Pulmonary artery endothelial cell (primary cell): ENCODE data around the gene IFITM5. TPM values are rescaled to one million over a fixed set of nuclear protein-coding genes. Genes with fewer than 3 reads are reported as not detected.
A peak's percentile ranks its signal among the peaks of the same experiment; 100 is the strongest.
"Not testable (repeated sequence)": the region's sequence is repeated elsewhere in the genome, so short reads cannot be mapped to it uniquely, and the experiment has no call there.

Source experiments
- DNase-seq: peaks from one replicate; pipeline ENCODE4 v3.0.0-alpha.2; 2011; ENCODE audit warnings: low read depth, low spot score
- total RNA-seq: library from RNA; depleted of rRNA; stranded (reverse); fragments of >200 nt; gene quantifications from 2 replicates; pipeline ENCODE4 v1.2.3, GENCODE V29; 2014

Gene IFITM5
- total RNA-seq, 1 donor from 2014 or later: not detected

DNA sequence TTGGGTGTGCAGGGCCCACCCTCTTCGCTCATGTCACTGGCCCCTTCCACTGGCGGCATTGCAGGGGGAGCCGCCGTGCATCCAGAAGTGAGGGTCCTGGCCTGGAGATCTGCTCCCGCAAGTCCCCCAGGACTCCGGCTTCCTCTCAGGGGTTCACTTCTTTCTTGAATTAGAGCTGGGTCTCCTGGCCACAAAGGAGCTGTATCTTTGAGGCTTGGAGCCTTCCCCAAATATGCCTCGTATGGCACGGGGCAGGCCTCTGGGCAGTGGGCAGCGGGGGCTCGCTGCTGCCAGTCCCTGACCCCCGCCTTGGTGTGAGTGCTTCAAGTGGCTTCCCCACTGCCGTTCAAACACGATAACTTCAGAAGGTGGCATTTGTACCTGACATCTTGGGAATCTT is 28.7 kb upstream of the IFITM5 start:
- DNase-seq: no peak

DNA sequence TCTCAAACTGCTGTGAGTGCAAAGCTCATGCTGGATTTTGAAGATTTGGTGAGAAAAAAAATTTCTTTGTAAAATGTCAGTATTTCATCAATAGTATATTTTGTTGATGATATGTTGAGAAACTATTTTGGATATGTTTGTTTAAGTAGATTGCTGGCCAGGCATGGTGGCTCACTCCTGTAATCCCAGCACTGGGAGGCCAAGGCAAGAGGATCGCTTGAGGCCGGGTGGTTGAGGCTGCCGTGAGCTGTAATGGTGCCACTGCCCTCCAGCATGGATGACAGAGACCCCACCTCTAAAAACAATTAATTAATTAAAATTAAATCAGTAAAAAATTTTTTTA is 28.2 kb upstream of the IFITM5 start:
- no peak for DNase-seq

DNA sequence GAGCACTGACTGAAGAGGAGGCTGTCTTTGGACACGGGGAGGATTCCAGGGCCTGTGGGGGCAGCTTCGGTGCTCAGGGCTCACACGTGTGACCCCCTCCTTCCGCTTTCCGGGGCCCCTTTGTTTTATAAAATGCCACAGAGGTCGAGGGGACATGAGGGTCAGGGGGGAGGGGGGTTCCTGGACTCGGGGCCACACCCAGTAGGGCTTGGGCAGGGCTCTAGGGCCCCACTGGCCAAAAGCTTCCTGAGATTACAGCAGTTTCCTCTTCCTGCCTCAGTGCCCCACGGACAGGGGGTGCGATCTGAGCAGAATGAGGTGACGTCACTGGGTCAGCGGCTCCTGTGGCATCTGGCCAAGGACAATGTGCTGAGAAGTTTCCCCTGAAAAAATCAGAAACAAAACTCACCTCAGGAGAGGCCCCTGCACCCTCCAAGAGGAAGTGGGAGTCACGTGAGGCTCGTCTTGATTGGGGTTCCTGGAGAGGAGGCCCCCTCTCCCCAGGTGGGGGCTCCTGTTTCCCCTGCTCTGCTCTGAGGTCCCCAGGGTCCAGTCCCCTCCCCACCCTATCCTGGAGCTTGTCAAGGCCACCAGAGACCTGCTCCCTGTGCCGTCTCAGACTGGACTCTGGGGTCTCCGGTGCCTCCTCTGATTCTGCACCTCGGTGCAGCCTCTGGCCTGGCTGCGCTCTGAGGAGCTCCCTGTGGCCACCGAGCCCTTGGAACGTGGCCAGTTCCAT is 27.7 kb upstream of the IFITM5 start:
- DNase-seq: peak; percentile 60

DNA sequence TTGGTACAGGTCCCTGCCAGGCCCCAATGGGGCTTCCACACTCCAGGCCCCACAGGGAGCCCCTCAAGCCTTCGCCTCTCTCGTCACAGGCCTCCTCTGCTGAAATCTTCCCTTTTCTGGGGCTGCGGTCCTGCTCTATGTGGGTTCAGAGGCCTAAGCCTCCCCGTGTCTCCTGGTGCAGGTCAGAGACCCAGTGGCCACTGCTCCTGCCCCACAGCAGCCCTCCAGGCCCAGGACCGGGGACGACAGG is 27.2 kb upstream of the IFITM5 start:
- DNase-seq: no peak

DNA sequence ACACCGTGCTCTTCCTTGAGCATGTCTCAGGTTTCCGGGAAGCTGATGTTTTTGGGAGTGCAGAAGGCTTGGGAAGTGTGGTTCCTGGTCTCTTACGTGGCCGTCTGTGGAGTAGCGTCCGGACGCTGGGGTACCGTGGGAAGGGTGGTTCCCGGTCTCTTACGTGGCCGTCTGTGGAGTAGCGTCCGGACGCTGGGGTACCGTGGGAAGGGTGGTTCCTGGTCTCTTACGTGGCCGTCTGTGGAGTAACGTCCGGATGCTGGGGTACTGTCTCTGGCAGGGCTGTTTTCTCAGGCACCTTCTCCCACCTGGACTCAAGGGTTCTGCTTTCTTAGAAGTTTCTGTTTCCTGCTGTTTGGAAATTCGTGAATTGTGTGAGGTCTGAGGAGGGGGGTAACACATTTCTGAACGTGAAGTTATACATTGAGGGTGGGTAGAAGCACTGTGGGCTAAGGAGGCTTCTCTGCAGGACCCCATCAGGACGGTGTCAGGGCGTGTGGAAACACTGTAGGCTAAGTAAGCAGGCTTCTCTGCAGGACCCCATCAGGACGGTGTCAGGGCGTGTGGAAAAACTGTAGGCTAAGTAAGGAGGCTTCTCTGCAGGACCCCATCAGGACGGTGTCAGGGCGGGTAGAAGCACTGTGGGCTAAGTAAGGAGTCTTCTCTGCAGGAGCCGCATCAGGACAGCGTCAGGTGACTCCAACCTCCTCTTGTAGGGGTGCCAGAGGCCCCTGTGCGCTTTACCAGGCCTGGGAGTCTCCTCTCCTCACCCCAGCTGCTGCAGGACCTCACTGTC is 26.7 kb upstream of the IFITM5 start:
- no peak for DNase-seq

DNA sequence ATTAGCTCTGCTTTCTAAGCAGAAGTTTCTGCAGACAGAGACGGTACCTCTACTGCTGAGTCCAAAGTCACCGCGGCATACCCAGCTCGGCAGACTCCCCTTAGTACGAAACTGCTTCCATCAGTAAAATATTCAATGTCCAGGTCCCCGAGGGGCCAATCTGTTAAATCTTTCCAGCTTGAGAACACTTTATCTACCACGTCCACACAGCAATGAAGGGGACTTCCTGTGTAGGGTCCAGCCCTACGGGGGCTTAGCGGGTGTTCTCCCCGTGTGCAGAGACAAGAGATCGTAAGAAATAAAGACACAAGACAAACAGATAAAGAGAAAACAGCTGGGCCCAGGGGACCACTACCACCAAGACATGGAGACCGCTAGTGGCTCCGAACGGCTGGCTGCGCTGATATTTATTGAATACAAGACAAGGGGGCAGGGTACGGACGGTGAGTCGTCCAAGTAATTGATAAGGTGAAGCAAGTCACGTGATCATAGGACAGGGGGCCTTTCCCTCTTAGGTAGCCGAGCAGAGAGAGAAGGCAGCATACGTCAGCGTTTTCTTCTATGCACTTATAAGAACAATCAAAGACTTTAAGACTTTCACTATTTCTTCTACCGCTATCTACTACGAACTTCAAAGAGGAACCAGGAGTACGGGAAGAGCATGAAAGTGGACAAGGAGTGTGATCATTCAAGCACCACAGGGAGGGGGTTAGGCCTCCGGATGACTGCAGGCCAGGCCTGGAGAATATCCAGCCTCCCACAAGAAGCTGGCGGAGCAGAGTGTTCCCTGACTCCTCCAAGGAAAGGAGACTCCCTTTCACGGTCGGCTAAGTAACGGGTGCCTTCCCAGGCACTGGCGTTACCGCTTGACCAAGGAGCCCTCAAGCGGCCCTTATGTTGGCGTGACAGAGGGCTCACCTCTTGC is 25.5 kb upstream of the IFITM5 start:
- not testable (repeated sequence) for DNase-seq

DNA sequence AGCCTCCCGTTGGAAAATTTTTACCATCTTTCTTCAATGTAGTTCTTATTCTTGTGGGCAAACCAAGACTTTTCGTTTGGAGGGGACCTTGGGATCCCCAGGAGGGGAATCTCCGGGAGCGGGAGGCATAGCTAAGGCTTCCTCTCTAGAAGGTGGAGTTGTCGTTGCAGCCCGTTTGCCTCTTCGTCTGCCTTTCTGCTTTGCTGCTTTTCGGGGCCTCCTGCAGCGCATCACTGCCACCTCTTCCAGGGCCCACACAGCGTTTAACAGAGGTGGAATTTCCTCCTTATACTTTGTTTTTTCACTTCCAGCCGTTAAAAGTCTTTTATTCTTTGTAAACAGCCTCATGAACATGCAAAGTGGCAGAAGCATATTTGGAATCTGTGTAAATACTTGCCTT is 24.8 kb upstream of the IFITM5 start:
- no peak for DNase-seq

DNA sequence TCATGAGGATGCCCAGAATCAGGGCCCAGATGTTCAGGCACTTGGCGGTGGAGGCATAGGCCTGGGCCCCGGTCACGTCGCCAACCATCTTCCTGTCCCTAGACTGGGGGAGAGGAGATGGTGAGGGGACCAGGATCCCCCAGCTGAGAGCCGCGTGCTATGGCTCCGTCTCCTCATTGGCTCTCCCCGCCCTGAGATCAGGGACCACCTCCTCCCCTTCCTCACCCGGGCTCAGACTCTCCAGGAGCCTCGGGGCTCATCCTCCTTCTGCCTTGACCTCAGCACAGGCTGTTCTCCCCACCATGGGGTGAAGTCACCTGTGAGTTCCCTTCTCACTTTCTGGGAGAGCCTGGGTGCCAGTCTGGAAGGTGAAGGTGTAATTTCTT is 20.6 kb upstream of the IFITM5 start:
- DNase-seq: not testable (repeated sequence)

DNA sequence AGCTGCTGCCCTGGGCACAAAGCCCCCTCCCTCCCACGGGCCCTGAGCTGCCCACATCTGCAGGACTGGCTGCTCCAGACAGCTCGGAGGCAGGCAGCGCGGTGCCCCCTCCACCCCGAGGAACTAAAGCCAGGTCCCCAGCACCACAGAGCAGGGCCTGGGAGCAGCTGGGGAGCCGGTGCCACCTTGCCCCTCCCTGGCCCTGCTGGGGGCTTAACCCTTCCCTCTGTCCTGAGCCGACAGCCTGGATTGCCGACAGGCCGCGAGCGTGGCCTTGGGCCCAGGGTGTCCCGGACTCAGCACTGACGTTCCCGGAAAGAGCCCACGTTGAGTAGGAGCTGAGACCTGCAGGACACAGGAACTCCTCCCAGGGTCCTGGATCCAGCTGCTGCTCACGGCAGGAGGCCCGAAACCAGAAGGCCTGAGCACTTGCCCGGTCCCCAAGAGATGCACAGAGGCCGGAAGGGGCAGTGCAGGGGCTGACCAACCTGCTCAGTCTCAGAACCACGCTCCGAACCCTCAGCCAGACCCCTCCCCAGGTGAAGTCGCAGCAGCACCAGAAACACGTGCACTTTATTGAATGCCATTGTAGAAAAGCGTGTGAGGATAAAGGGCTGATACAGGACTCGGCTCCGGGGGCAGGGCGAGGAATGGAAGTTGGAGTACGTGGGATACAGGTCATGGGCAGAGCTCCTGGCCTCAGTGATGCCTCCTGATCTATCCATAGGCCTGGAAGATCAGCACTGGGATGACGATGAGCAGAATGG is 20.0 kb upstream of the IFITM5 start:
- not testable (repeated sequence) for DNase-seq

DNA sequence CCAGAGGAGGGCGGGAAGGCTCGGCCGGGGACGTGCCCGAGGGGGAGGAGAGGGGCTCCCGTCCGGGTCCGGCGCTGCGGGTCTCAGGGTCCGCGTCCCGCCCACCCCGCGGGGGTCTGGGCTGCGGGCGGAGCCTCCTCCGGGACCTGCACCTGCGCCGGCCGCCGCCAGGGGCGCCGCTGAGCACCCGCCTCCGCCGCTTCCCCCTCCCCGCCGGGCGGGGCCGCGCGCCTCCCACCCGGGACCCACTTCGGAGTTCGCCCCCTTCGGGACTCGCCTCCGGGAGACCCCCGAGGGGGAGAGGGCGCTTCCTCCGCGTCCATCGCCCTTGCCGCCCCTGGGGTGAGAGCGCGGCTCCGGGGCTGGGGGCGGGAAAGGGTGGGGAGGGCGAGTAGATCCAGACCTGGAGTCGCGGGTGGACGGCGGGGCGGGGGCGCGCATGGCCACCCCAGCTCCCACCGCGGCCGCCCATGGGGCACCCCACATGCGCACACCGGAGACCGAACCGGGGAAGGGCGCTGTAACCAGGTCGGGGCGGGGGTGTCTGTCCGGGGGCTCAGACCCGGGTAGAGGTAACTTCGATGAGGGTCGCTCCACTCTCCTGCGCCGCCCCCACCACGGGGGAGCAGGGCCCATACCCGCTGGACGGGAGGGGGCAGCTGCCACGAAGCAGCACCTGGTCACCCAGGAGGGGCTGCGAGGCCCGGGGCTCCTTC is 19.2 kb upstream of the IFITM5 start:
- DNase-seq: not testable (repeated sequence)

DNA sequence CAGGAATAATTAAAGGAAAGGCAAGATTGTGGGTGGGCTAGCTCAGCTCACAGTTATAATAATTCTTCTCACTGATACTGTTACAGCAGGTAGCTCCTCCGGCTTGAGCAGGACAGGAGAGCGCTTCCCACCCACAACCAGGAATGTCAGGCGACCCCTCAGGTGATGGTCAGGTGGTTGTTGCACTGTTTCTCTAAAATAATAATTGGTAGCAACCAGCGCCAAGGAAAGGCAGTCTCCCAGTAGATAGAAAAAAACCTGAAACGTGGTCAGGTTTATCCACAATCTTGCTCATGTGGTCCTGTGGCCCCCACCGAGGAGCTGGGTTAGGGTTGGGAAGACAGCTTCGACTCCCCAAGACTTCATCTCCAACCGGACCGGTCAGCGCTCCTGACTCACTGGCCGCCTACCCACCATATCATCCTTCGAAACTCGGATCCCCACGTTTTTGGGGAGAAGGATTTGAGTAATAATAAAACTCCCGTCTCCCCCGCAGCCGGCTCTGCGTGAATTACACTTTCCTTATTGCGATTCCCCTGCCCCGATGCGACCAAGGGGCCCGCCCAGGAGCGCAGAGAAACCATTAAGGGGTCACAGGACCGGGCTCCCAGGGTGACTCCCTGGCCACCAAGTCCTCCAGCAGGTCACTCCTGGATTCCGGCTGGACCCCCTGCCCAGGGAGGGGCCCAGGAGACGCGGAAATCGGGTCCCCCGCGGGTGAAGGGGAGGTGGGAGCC is 18.5 kb upstream of the IFITM5 start:
- DNase-seq: not testable (repeated sequence)

DNA sequence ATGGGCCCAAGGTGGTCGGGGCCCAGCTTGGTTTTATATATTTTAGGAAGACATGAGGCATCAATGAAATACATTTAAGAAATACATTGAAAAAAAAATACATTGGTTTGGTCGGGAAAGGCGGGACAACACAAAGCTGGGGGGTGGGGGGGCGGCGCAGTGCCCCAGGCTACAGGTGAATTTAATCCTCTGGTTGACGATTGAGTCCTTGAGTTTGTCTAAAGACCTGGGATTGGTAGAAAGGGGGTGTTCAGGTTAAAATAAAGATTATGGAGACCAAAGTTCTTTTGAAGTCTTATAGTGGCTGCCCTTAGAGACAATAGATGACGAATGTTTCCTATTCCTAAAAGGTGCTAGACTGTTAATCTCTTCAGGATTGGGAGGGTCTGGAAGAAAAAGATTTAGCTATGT is 17.6 kb upstream of the IFITM5 start:
- DNase-seq: no peak

DNA sequence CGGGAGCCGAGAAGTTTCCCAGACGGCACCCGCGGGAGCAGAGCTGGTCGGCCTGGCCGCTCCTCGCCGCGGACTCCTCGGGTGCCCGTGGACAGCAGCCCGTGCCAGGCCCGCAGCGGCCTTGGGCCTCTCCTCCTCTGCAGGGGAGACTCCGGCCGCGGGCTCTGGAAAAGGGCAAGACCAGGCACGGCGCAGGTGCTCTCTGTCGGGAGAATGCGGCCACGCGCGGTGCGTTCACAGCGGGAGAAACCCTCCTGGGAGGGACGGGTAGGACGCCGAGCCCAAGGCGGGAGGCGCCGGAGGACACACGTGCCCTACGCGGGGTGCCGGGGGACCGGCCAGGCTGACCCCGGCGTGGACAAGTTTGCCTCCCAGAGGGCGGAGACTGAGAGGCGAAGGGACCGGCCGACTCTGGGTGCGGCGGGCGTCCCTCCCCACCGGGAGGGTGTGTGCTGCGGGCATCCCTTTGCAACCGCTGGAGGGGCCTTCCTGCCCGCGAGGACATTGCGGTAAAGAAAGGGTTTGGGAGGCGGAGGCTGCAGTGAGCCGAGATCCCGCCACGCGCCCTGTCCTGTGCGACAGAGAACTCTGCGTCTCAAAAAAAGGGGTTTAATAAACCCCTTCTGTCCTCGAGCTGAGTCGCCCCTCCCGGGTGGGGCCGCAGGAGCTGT is 16.8 kb upstream of the IFITM5 start:
- DNase-seq: no peak

DNA sequence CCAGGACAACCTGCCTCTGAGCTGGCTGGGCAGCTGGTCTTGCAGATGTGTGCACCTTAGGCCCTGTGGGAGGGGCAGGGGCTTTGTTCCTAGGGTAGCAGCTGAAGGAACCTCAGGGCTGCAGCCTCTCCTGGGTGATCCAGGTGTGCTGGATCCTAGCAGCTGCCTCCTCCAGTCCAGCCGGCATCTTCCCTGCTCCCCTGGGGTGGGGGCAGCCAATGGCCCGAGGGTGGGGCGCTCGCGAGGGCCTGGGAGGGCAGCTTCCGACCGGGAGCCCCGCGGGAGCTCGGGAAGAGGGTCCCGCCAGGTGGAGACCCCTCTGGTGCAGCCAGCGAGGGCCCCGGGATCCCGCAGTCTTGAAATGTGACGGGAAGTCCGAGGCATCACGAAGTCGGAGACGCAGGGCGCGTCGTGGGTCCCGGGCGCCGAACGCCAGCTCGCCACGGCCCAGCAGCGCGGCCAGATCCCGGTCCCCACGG is 16.2 kb upstream of the IFITM5 start:
- no peak for DNase-seq

DNA sequence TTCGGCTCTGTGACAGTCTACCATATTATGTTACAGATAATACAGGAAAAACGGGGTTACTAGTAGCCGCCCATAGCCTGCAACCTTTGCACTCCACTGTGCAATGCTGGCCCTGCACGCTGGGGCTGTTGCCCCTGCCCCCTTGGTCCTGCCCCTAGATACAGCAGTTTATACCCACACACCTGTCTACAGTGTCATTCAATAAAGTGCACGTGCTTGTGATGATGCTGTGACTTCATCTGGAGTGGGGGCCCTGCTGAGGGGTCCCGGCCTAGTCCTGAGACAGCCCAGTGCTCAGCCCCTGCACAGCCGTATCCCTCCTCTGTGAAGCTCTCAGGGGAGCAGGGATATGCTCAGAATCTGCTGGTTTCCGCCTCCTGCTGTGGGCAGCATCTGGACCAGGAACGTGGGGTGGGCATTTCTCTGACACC is 15.7 kb upstream of the IFITM5 start:
- no peak for DNase-seq

DNA sequence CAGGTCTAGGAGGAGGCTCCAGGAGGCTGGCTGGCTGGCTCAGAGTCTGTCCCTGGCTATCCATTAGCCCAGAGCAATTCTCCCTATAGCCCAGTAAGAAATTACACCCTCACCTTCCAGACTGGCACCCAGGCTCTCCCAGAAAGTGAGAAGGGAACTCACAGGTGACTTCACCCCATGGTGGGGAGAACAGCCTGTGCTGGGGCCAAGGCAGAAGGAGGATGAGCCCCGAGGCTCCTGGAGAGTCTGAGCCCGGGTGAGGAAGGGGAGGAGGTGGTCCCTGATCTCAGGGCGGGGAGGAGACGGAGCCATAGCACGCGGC is 15.2 kb upstream of the IFITM5 start:
- not testable (repeated sequence) for DNase-seq

DNA sequence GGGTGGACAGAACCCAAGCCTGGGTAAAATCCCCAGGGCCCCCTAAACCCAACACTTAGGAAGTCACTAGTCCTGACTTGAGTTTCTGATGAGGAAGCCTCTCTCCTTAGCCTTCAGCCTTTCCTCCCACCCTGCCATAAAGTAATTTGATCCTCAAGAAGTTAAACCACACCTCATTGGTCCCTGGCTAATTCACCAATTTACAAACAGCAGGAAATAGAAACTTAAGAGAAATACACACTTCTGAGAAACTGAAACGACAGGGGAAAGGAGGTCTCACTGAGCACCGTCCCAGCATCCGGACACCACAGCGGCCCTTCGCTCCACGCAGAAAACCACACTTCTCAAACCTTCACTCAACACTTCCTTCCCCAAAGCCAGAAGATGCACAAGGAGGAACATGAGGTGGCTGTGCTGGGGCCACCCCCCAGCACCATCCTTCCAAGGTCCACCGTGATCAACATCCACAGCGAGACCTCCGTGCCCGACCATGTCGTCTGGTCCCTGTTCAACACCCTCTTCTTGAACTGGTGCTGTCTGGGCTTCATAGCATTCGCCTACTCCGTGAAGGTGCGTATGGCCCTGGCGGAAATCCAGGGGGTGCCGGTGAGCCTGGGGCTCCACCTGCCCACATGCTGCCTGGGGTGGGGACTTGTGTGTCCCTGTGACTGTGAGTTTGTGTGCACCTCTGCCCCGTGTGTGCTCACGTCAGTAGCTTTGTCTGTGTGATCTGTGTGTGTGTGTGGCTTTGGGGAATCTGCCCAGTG is 14.6 kb upstream of the IFITM5 start, which contains the start of gene IFITM1:
Gene IFITM1 (plus strand): TSS at position 254 of the 767 bp plus-strand sequence. CDS start 131 bp downstream, at position 385.
- DNase-seq: no peak

DNA sequence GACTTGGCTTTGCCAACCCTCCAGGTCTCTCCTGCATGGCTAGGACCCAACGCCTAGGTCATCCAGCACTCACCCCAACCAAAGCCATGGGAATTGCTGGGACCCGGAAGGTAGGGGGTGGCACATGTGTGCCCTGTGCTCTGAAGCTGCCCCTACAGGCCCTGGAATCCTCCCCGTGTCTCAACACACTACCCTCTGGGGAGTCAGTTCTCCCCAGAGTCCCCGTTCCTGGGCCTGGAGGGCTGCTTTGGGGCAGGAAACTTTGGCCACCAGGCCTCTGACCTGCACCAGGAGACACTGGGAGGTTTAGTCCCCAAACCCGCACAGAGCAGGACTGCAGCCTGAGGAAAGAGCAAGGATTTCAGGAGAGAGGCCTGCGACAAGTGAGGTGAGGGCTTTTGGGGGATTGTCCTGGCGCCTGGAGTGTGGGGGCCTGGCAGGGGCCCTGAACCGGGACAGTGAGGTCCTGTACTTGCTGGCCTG is 14.0 kb upstream of the IFITM5 start:
- DNase-seq: no peak
